ENCODE data around the gene FCRLB.
"Not testable (repeated sequence)": the region's sequence is repeated elsewhere in the genome, so short reads cannot be mapped to it uniquely, and the experiment has no call there.

FCRLB gene

DNA sequence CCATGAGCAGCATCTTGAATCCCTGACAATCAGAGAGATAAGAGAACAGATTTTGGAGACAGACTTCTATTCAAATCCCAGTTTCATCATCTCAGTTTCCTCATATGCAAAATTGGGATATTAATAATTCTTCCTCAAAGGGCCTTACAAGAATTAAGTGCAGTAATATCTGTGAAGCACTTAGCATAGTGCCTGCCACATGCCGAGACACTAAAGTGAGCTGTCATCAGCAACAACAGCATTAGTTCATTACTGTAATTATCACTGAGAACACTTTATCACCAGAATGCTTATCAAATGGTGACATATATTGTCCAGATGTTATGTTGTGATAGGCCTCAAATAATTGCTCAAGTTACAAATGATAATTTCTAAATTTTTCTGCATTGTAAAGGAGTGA, 922 bp upstream of the FCRLB start:
- no peak for DNase-seq

DNA sequence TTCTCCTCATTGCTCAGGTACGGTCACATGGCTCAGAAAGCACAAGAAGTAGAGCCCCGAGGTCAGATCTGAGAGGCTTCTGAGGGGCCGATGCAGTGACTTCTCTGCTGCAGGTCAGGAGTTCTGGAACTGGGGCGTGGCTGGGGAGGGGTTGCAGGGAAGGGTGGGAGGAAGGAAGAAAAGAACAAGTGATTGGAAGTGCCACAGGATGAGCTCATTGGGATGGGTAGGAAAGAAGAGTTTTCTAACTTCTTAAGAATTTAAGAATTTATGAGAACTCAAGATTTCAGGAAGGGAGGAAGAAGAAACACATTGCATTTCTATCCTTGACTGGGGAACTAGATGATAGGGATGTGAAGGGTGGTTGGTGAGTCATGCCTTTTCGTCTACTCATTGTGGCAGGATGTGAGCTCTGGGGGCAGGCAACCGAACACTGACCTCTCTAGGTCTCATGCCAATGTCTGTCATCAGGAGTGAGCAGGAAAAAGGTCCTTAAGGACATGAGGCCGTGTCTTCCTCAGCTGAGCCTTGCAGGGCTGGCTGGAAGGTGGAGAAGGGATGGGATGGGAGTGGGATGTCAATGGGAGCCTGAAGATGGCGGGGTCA, 497 bp downstream of the FCRLB start:
- peak; percentile 51 for DNase-seq

DNA sequence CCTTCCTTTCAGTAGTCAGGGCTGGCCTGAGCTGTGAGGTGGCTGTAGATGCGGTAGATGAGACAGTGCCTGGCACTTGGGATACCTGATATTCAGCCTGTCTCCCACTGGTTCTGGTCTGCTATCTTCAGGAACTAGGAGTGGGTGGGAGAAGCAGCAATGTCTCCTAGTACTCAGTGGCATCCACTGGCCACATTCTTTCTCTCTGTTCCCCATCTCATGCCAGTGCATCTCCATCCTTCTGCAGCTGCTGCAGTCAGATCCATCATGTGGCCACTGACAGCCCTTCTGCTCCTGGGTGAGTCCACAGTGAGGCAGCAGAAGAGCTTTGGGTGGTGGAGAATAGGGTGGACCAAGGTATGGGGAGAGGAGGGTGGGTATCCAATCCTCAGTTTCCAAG, 1.1 kb downstream of the FCRLB start:
- DNase-seq, result no peak

DNA sequence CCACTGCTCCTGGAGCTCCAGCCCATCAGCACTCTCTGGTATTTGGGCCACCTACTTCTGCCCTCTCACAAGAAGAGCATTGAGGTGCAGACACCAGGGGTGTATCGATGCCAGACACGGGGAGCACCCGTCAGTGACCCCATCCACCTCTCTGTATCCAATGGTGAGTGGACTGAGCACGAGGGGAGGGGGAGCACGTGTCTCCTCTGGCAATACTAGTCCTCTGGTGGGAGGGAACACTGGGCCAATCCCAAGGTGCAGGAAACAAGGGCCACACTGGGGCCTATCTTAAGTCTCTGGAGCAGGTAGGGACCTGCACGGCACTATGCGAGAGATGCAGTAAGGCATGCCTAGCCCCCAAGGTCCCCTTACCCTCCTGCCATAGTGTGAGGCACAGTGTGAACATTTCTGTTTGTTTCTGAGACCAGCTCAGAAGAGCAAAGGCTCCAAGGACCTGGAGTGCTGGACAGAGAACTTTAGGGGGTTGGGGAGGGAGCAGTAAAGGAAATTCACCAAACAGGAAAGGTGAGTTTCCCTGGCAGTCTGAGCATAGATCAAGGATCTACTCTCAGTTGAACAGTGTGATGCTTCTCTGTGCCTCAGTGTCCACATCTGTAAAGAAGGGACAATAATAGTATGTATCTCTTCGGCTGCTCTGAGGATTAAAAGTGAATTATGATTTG, 2.3 kb downstream of the FCRLB start:
- DNase-seq, result no peak

DNA sequence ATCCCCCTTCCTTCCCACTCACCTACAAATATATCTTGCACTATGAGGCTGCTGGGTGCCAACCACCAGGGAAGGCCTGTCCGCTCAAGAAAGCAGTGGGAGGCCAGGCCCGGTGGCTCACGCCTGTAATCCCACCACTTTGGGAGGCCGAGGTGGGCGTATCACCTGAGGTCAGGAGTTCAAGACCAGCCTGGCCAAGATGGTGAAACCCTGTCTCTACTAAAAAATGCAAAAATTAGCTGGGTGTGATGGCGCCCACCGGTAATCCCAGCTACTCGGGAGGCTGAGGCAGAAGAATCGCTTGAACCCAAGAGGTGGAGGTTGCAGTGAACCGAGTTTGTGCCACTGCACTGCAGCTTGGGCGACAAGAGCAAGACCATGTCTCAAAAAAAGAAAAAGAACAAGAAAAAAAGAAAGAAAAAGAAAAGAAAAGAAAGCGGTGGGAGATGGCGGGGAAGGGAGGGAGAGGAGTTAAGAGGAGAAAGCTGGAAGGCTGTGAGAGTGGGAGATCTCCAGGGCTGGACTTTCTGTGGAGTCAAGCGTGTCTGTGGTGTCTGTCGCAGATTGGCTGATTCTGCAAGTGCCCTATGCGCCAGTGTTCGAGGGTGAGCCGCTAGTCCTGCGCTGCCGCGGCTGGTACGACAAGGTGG, 4.0 kb downstream of the FCRLB start:
- DNase-seq, result not testable (repeated sequence)

DNA sequence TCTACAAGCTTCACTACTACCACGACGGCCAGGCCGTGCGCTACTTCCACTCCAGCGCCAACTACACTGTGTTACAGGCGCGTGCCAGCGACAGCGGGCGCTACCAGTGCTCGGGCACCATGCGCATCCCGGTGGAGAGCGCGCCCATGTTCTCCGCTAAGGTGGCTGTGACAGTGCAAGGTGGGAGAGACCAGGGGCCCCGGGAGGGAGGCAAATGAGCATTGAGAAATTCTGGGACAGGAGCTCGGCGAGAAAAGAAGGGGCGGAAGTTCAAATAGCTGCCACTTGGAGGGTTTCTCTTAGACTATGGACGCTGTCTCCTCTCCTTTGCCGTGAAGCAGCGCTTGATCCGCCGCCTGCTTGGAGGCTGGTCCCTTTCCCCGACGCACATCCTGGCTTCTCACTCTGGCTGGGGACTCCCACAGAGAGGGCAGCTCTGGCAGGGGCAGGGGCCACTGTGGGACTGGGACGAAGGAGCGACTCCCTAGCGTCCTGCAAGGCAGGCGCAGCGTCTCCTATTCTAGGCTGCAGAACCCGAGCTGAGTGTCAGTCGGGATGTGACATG, 4.6 kb downstream of the FCRLB start:
- DNase-seq, result peak; percentile 32

DNA sequence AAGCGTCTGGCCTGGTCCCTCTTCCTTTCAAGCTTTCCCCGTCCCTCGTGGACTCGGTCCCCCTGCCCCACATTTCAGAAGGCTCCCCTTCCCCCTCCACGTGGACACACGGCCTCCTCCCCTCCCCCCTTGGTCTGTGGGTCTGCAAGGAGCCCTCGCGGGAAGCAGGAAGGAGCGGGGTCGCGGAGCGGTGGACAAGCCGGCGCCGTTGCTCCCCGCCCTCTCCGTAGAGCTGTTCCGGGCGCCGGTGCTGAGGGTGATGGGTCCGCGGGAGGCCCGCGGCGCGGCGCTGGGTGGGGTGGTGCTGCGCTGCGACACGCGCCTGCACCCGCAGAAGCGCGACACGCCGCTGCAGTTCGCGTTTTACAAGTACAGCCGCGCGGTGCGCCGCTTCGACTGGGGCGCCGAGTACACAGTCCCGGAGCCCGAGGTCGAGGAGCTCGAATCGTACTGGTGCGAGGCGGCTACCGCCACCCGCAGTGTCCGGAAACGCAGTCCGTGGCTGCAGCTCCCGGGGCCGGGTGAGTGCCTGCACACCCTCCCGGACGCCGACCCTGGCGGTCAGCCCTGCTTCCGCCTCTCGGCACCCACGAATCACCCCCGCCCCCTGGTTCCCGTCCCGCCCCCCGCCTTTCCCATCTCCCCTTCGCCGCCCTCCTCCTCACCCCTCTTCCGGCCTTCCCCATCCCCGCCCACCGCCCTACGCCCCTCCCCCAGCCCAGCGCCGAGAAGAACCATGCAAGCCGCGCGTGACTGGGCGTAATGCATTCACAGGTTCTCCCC, 5.3 kb downstream of the FCRLB start:
- DNase-seq, result peak; percentile 75

DNA sequence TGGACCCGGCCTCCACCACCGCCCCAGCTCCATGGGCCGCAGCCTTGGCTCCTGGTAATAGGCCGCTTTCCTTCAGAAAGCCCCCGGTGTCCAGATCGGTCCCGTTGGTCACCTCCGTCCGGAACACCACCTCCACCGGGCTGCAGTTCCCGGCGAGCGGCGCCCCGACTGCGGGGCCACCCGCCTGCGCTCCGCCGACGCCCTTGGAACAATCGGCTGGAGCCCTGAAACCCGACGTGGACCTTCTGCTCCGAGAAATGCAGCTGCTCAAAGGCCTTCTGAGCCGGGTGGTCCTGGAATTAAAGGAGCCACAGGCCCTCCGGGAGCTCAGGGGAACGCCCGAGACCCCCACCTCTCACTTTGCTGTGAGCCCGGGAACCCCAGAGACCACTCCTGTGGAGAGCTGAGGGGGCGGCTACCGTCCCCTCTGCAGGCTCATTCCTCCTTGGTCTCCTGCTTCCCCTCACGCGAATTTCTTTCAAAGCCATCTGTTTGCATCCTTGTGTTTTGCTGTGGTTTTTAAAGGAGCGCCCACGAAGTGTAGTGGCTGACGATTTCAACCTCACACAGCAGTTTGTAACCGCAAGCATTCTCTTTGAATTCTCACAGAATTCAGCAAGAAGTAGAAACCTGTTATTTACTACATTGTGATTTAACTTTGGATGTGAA, 6.0 kb downstream of the FCRLB start:
- peak; percentile 67 for DNase-seq

DNA sequence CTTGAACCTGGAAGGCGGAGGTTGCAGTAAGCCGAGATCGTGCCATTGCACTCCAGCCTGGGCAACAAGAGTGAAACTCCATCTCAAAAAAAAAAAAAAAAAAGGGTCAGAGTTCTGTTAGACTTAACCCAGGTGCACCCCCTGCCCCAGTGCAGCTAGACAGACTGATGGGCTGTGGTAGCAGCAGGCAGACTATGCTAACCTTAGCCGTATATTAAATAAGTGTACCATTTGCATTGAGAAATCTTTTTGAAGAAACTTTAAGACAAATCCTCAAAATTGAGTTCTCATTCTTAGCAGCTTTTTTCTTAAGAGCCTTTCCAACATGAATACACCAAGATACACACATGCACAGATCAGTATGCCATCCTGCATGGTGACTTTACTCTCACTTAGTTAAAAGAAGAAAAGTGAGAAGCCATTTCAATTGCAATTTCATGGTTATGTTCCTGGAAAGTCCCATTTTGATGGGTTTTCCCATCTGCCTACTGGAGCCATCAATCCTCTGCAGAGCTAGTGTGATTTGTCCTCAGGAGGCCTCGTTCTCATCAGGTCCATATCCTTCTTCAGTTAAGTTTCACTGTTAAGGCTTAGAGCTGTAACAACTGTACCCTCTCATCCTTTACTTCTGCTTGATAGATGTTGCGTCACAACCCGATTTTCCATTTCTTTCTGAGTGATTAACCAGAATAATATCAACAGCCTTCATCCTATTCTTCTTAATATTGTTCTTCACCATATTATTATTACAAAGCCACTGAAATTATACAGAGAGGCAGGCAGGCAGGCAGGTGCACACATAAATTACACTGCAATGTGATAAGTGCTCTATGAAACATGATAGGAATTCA, 7.3 kb downstream of the FCRLB start:
- DNase-seq, result no peak

DNA sequence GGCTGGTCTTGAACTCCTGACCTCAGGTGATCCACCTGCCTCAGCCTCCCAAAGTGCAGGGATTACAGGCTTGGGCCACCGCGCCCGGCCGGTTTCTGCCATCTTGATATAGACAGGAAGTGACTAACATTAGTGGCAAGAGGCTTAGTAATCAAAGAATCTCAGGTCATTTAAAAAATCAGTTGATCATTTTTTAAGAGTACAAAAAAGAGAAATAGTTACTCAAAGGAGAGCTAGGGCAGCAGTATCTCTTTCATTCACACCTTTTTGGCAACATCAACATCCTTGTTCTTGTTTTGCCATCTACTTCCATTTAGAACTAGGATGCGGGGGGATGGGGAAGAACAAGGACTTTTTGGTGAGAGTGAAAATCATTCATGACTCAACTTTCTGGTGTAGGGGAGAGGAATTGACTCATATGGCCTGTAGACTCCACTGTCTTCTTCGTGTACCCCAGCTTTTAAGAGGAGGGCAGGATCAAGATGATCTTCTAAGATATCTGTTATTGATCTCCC, 8.8 kb downstream of the FCRLB start:
- DNase-seq, result peak; percentile 78

DNA sequence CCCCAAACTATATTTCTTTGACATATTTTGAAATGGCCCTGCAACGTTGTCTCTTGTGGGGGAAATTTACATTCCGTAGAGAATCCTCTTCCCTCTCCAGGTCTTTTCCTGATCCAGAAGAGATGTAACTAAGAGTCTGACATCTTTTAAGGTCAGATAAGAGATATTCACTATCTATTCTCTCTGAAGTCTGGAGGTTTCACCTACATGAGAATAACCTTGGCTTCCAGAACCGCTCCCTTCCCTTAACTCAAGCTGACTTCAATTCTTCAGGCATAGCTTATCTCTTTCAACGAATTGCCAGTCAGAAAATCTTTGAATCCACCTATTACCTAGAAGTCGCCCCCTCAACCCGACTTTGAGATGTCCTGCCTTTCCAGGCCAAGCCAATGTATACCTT, 9.9 kb downstream of the FCRLB start:
- DNase-seq, result no peak

DNA sequence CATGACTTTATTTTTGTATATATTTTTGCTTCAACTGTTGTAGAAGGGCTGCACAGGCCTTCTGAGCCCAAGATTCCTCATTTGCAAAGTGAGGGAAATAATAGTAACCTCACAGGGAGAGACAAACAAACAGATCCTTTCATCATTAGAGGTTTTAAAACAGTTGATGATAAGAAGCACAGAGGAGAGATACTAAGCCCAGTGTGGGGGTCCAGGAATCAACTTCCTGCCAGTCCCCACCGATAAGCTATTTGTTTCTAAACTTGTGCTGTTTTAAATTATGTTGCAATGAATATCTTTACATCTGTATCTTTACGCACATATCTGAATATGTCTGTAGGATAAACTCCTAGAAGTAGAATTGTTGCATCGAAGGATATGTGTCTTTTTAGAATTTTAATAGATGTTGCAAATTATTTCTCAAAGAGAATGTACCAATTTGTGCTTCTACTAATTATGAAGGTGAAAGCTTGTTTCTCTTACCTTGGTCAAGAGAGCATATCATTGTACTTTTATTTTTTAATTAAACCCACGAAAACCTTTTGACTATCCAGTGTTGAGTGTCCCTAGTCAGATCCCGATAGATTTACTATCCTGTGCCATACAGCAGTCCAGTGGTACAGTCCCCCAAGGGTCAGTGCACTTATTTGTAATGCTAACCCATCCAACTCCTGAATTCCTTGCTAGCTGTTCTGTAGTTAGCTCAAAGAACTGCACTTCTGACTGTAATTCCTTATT, 10.8 kb downstream of the FCRLB start:
- no peak for DNase-seq

DNA sequence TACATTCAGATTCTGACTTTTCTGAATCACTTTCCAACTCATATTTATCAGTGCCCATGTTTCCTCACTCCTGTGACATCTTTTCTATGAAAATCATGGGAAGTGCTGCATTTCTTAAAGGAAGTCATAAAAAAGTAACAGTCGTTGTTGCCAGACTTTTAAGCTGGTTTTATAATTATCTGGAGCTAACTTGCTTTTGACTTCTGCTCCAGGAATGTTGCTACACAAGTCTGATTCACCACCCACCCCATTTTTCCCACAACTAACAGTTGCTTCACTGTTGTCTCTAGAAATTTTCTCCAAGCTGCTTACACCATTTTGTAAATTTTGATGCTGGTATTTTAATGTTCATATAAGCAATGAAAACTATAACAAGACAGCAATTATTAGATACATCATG, 12.2 kb downstream of the FCRLB start:
- DNase-seq, result no peak

DNA sequence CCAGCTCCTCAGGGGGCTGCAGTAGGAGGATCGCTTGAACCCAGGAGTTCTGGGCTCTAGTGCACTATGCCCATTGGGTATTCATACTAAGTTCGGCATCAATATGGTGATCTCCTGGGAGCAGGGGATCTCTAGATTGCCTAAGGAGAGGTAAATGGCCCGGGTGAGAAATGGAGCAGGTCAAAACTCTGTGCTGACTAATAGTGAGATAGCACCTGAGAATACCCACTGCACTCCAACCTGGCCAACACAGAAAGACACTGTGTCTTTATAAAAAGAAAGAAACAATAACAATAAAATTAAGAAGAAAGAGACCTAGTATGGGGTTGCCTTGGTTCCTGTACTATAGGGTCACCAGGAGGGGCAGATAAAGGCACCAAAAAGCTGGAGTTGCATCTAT, 14.5 kb downstream of the FCRLB start:
- DNase-seq, result no peak

DNA sequence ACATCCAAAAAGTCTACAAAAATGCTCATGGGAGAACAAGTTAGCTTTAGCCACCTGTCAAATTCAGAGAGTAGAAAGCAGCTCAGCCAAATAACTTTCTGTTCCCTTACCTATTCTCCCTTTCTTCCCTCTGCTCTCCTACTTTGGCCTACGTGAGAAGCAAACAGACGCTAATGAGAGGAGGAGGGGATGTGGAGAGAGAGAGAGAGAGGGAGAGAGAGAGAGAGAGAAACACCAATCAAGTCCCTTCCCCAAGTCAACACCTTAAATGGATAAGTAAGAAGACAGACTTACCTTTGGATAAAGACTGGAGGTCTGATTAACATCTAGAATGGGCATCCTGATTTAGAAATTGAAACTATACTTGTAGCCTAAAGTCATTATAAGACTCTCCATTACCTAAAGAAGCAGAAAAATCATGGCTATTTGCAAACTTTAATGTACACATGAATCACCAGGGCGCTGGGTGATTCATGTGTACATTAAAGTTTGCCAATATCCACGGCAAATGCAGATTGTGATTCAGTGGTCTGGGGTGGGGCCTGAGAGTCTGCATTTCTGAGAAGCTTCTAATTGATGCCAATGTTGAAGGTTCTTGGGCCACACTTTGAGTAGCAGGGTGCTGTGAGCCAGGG, 15.1 kb downstream of the FCRLB start:
- peak; percentile 46 for DNase-seq

DNA sequence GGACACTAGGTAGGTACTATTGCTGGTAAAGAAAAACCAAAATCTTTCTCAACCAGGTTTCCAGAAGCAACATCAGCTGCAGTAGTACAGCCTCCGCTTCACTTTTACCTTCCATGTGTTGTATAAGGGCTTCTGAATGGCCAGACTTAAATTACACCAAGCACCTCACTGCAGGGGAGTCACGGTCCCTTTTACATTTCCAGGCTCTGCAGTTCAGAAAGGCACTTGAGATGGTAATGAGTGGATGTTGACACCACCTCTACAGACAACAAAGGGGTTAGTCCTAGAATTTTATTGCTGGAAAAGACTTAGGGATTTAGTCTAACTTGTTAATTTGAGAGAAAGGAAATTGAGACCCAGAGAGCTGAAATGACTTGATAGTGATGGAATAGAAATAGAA, 16.3 kb downstream of the FCRLB start:
- no peak for DNase-seq

DNA sequence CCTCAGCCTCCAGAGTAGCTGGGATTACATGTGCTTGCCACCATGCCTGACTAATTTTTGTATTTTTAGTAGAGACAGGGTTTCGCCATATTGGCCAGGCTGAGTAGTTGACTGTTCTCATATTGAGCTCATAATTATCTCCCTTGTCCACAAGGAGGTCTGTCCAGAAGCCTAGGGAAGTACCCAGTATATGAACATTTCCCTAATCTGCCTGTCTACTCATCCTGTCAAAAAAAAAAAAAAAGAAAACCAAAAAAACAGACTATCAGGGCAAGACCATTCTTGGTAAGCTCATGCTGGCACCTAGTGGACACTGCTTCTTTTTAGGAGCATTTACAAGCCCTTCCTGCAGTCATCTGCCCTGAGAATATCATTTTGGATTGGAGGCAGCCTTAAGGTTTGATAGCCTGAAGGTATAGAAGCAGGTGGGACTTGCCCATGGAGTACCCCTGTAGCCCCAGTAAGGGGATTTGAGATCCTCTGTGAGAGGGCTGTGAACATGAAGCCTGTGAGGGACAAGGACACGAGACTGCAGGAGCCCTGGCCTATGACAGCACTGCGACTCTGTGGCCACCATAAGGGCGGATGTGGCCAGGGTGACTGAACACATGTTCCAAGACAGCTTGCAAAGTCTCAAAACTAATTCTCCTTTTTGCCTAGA, 17.4 kb downstream of the FCRLB start:
- peak; percentile 70 for DNase-seq

DNA sequence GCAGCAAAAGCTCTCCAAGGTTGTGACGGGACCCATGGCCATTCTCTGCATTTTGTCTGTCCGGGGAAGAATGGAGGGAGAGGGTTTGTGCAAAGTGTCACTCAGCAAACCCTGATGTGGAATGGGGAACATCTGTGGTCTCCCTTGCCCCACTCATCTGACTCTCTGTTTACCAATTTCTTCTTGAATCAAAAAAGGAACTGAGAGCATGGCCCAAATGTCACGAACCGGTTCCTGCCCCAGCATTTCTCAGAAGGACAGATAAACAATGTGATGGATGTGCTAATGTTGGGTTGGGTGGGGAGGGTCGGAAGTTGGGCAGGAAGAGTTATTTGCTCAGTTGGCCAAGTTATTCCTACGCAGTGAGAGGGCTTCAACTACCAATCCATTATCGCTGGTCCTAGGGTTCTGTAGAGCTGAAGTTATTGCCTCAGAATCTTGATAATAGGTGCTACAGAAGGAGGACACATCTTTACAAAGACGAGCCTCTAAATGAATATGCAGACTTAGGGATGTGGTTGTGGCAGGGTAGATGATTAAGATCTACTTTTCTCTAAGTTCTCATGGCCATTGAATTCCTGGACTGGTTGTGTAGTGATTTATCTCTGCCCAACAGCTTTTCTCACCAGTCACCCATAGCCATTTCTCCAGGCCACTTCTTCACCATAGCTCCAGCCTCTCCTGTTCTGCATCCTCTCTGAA, 18.7 kb downstream of the FCRLB start:
- DNase-seq, result no peak

DNA sequence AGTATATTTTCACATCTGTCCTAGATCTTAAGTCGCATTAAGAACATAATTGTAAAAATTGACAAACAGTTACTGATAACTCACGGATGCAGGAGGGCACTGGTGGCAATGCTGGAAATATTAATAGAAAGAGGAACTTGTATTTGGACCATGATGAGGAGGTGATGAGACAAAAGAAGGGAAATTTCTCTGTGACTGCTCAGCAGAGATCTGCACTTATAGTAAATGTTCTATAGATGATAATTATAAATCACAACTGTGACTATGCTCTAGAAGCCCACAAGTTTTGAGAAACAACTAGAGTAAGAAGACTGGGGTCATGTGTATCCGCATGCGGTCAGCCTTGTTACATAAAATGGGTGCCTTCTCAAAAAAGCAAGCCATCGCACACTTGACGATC, 19.6 kb downstream of the FCRLB start:
- DNase-seq, result no peak

Measured in activated CD4-positive, alpha-beta T cell treated with anti-CD3 and anti-CD28 coated beads, Interleukin-2, Interleukin-6, amounts not matched to agents 100 ng/mL and 50 ng/mL, durations not matched to agents 16 hours and 8 hours (primary cell).